GM18517 (cell line): ENCODE measurements around the gene CXCL10.

Experiments used
- ATAC-seq: cut with Tn5 transposase; IDR thresholded peaks from one replicate; pipeline ENCODE4 v1.9.1; 2021; ENCODE audit warnings: mild to moderate bottlenecking, moderate library complexity; ENCODE audit not compliant: unreplicated experiment

The CXCL10 gene

DNA sequence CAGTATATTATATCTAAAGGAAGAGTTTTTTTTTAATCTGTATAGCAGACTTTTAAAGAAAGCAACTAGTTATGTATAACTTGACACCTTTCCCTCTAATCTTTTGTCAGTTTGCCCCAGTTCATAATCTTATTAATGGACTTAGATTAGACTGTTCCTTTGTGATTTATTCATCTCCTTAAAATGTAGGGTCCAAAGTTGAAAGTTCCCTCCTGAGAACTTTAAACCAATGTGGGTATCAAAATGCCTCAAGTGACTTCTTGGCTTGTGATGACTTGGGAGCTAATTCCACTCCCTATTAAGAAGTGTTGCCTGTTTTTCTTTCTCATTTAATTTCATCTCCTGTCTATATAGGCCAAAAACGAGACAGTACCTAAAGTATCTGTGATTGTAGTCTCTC is 26.2 kb downstream of the CXCL10 start:
- no peak for ATAC-seq

DNA sequence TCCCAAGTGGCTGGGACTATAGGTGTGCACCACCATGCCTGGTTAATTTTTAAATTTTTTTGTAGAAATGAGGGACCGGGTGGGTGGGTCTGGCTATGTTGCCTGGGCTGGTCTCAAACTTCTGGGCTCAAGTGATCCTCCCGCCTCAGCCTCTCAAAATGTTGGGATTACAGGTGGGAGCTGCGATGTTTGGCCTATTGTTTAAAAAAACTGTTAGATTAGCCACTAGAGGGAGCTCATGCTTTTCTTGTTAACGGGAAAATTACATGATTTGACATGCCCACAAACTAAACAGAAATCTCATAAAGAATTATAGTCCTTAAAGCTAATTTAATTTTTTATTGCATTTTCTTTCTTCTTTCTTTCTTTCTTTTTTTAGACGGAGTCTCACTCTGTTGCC is 27.6 kb downstream of the CXCL10 start:
- no peak for ATAC-seq

DNA sequence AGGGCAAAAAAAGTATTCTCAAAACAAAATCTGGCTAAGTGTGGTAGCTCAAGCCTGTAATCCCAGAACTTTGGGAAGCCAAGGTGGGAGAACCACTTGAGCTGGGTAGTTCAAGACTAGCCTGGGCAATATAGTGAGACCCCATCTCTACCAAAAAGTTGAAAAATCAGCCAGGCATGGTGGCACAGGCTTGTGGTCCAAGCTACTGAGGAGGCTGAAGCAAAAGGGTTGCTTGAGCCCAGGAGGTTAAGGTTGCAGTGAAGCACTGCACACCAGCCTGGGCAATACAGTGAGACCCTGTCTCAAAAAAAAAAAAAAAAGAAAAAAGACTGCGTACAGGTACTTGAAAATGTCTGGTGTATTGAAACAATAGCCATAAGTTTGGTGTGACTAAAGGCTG is 30.8 kb downstream of the CXCL10 start:
- ATAC-seq, result no peak

DNA sequence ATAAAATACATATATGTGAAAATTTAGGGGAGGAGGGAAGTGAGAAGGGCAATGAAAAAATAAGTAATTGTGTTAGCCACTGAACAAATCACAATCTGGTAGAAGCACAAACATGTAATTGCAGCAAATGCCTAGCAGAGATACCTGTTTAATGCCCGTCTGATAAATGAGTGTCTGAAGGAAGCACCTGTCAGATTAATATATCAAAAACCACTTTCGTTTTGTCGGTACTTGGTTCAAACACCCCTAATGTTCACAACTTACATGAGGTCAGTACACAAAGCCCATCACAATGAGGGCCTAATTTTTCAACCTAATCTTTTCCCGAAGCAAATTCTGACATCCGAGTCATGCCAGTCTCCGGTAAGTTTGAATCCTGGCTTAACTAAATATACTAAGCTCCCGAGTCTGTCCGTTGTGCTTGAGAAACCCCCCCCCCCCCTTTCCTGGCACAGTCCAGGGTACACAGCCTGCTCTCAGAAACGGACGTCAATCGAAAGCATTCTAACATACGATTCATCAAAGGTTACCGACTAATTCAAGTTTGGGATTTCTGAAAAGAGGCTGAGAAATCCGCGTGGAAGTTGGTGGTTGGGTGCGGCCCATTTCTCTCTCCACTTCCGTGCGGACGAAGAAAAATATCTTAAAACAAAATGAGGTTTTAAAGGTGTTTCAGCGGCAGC is 33.3 kb downstream of the CXCL10 start:
- ATAC-seq, result no peak

DNA sequence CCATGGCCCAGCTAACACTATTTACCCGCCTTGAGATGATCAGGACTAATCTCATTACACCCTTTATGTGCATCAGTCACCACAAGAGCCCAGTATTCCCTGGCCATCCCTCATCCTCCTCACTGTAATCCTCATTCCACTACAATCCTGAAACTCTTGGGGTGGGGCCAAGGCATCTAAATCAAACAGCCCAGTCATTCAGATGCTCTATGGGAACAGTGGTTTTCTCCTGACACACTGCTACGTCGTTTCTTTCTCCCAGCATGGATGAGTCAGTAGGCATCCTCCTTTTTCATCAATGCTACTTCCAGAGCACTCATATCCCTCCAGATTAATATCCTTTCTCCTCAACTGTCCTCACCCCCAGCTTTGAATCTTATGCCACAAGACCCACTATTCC is 38.2 kb downstream of the CXCL10 start:
- ATAC-seq, result no peak

DNA sequence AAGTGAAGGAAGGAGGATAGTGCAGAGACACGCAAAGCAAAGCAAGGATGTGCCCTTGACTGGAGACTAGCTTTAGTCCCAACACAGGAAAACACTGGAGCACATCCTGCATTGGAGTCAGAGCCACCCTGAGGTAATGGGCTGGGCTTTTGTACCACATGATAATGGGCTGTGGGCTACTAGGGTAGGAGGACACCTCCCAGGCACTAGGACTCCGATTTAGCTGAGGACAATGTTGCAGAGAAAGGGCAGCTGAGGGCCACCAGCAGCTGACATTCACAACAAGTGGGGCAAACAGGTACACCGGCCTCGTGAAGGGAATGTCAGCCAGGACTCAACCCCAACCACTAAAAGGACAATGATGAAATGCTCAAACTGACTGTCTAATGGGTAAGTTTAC is 42.7 kb downstream of the CXCL10 start:
- ATAC-seq, result no peak

DNA sequence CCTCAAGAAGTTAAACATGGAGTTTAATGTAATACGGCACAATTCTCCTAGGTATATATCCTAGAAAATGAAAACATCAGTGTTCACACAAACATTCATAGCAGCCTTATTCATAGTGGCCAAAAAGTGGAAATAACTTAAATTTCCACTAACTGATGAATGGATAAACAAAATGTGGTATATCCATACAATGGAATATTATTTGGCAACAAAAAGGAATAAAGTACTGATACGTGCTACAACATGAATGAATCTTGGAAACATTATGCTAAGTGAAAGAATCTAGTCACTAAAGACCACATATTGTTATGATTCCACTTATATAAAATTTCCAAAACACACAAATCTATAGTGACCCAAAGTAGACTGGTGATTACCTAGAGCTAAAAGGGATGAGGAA is 47.1 kb downstream of the CXCL10 start:
- ATAC-seq, result no peak

DNA sequence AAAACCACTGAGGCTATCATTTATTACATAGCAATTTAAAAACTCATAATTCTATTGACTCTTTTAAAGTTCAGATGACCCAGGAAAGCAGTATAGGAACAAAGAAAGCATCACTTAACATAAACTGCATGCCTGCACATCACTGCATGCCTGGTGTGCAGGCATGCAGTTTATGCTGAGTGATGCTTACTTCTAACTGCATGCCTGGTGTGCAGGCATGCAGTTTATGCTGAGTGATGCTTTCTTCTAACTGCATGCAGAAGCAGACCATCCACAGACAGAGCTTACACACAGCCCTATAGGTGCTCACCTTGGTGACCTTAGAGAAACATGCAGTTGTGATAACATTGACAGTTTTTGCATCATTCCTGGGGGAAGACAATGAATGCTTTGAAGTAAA is 49.5 kb downstream of the CXCL10 start:
- ATAC-seq, result no peak
